GM12875 (cell line): ENCODE data around the gene SNAP47.

Experiments
- H3K4me3 ChIP-seq: one replicate; pipeline ENCODE4 v1.5.1; 2011; ENCODE audit warnings: low read depth, low read length, control low read depth
- TF ChIP-seq, protein P1 (sequence below): IDR thresholded peaks from 2 replicates; pipeline ENCODE4 v1.5.1; 2011; ENCODE audit warnings: low read depth, mild to moderate bottlenecking, control low read depth, inconsistent platforms, low read length, moderate library complexity, borderline replicate concordance; ENCODE audit not compliant: insufficient read depth

Gene SNAP47

GRCh38 chr1:227770812-227771211, 35.6 kb downstream of the SNAP47 start:
- H3K4me3 ChIP-seq, result no peak overlapping the region
- TF ChIP-seq, protein P1, sequence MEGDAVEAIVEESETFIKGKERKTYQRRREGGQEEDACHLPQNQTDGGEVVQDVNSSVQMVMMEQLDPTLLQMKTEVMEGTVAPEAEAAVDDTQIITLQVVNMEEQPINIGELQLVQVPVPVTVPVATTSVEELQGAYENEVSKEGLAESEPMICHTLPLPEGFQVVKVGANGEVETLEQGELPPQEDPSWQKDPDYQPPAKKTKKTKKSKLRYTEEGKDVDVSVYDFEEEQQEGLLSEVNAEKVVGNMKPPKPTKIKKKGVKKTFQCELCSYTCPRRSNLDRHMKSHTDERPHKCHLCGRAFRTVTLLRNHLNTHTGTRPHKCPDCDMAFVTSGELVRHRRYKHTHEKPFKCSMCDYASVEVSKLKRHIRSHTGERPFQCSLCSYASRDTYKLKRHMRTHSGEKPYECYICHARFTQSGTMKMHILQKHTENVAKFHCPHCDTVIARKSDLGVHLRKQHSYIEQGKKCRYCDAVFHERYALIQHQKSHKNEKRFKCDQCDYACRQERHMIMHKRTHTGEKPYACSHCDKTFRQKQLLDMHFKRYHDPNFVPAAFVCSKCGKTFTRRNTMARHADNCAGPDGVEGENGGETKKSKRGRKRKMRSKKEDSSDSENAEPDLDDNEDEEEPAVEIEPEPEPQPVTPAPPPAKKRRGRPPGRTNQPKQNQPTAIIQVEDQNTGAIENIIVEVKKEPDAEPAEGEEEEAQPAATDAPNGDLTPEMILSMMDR, result no peak

DNA sequence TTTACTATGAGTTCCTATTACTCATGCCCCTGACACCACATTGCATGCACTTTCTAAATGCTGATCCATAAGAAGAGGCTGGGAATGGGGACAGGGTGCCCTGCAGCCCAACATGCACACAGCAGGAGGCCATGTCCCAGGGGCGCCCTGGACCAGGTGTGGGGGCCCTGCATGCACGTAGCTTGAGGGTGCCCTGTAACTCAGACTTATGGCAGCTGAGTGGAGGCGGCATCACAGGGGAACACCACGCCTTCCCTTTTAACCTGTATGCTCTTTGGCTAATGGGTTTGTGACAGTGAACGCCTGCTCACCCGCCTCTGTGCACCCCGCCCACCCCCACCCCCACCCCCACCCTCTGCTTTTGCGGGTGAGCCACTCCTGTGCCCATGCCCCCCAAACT, 36.1 kb downstream of the SNAP47 start:
- TF ChIP-seq, protein P1, result no peak
- no peak overlapping the region for H3K4me3 ChIP-seq

DNA sequence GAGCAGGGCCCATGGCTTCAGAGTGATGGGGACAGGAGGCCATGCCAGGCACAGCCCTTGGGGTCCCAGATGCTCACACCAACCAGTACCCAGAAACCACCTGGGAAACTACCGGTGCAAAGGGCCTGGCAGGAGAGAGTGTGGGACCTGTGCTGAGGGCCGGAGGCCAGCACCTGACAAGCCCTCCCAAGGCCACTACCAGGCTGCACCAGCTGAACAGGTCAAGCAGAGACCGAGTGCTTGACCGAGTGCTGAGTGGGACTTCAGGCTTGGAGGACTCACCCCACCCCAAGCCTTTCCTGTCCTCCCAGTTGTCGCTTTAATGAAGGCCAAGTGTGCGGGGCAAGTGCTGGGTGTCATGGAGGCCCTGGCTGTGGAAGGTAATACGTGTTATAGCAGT, 36.5 kb downstream of the SNAP47 start:
- TF ChIP-seq, protein P1, result no peak
- H3K4me3 ChIP-seq, result no peak overlapping the region

DNA sequence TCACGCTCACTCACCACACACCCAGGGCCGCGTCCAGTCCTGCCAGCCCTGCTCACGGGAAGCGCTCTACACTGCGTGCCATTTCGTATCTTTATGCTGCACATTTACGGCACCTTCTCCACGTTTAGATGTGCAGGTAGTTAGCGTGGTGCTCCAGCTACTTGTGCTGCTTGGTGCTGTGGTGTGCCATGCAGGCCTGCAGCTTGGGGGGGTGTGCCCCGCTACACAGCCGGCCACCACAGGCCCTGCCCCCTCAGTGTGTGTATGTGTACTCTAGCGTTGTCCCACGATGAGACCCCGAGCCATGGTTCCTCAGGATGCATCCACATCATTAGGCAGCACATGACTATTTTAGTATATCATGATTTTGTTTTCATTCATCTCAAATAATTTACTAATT, 38.3 kb downstream of the SNAP47 start:
- TF ChIP-seq, protein P1, result no peak

DNA sequence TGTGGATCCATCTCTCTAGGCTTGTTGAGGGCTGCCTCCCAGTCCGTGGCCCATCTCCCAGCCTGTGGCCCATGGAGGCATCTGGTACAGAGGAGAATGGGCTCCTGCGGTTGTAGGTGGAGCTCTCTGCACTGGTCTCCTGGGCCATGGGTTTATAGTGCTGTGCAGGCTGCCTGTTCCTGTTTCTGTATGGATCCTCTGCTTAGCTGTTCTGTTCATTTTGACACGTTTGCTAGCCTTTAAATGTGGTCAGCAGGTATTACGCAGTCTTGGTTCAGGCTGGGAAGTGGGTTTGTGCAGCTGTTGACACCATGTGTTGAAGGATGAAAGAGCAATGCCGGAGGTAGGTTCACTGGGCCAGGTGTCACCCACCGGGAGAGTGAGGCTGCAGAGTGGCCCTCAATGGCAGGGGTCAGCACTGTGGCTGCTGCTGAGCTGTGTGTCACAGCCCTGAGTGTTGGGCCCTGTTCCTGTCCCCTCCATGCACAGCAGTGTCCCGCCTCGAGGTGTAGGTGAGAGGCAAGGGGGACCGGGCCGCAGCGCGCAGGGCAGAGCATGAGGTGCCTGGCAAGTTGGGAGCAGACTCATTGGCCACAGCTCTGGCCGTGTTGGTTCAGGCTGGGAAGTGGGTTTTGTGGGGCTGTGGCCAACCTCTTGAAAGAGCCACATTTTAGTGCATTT, 39.0 kb downstream of the SNAP47 start:
- TF ChIP-seq, protein P1, result no peak
- H3K4me3 ChIP-seq, result no peak overlapping the region

More for the DNA sequence above, 38.3 kb downstream of the SNAP47 start:
- no peak overlapping the region for H3K4me3 ChIP-seq

- H3K4me3 ChIP-seq, result no peak overlapping the region
- TF ChIP-seq, protein P1, result no peak
Measured at GRCh38 chr1:227774821-227775661, 39.8 kb downstream of the SNAP47 start.
